Peyer's patch (tissue), 4 donors: ENCODE results near the gene CERS6.

Experiments
- POLR2A ChIP-seq, 2 donors: fragments of 450-650 bp; IDR thresholded peaks; one replicate each; pipeline ENCODE4 v1.5.1; 2017; ENCODE audit warnings: antibody characterized with exemption in 2 of 2, mild to moderate bottlenecking in 2 of 2, moderate library complexity in 2 of 2
- TF ChIP-seq, protein P1 (sequence below), 6 experiments: fragments of 450-650 bp in 4 of 6; fragments of 200-600 bp in 2 of 6; sonication (generic) in 1 of 6; IDR thresholded peaks; one replicate each; pipeline ENCODE4 v1.5.1; 2017 to 2019; ENCODE audit warnings: antibody characterized with exemption in 6 of 6, mild to moderate bottlenecking in 3 of 6, moderate library complexity in 1 of 6

DNA sequence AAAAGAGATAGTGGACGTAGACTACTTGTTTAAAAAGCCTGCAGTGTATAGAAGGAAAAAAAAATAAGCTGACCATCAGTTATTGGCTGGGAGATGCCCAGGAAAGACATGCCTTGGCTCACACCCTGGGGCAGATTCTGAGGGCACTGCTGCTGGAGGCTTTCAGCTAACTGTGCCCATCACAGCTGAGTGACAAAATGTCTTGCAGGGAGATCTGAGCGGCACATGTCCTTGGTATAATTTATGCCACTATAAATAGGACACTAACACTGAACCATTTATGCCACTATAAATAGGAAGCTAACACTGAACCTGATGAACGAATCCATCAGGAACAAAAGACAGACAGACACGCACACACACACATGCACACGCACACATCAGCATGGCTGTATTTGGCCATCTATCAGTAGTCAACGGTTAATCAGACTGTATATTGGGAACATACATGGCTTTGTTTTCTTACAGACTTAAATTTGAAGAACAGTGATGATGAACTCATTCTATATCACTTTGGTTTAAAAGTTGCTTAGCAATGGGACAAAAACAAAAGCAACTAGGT lies 278.2 kb downstream of the CERS6 start:
- TF ChIP-seq, protein P1, sequence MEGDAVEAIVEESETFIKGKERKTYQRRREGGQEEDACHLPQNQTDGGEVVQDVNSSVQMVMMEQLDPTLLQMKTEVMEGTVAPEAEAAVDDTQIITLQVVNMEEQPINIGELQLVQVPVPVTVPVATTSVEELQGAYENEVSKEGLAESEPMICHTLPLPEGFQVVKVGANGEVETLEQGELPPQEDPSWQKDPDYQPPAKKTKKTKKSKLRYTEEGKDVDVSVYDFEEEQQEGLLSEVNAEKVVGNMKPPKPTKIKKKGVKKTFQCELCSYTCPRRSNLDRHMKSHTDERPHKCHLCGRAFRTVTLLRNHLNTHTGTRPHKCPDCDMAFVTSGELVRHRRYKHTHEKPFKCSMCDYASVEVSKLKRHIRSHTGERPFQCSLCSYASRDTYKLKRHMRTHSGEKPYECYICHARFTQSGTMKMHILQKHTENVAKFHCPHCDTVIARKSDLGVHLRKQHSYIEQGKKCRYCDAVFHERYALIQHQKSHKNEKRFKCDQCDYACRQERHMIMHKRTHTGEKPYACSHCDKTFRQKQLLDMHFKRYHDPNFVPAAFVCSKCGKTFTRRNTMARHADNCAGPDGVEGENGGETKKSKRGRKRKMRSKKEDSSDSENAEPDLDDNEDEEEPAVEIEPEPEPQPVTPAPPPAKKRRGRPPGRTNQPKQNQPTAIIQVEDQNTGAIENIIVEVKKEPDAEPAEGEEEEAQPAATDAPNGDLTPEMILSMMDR (IDR thresholded peaks at IDR 0.05) = no peak
- no peak for TF ChIP-seq POLR2A (IDR thresholded peaks at IDR 0.05)
